ENCODE measurements around the gene PGD.

PGD gene

GRCh38 chr1:10398734-10399443, at the start of gene PGD:
PGD (plus strand) TSS chr1:10399064; CDS start chr1:10399118, 54 bp downstream.
- DNase-seq, result peak; percentile 99

DNA sequence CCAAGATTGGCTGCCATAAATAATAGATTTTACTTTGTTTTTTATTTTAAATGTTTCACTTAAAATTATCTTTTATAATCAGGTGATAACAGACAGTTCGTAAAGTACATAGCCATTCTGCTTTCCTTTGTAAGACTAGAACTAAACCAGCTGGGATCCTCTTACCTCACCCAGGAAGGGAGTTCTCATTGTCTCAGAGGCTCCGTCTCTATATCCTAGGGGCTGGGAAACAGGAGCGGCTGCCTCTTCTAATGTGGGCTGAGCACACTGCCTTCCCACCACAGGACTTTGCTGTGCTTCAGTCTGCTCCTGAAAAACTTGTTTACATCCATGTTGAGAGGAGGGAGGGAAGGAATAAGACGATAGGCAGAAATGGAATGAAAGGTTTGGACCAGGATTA, 45.6 kb upstream of the PGD start:
- DNase-seq, result no peak

DNA sequence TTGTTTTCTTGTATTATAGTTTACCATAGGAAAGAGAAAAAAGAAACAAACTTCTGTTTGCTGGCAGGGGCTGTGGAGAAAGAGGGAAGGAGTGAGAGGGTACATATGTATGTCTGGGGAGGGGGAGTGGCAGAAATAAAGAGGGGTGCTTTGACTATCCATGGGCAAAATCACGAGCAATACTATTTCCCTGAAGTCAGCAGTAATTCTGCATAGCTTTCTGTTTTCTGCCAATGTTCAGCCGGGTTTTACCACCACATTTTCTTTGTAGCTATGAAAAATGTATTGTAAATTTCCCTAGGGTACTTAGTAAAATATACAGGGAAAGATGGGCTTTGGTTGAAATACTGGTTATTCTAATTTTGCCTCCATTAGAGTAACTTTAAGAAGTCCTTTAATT, 45.2 kb upstream of the PGD start:
- DNase-seq, result no peak

DNA sequence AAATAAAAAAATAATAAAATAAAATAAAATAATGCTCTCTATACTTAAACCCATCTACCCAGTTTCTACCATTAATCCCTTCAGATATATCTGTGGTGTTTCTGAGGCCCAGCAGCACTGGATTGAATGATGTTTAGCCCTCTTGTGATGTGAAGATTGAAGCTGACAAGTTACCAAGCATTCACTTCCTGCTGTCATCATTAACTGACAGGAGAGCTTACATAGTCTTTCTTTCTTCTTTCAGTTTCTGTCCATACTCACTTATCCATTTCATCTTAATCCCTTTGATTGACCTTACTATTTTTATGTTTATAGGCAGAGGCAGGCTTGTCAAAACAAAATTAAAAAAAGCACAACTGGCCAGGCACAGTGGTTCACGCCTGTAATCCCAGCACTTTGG, 38.8 kb upstream of the PGD start:
- DNase-seq, result no peak

- no peak for DNase-seq
These were observed 37.3 kb upstream of the PGD start for GRCh38 chr1:10361515-10361914.

DNA sequence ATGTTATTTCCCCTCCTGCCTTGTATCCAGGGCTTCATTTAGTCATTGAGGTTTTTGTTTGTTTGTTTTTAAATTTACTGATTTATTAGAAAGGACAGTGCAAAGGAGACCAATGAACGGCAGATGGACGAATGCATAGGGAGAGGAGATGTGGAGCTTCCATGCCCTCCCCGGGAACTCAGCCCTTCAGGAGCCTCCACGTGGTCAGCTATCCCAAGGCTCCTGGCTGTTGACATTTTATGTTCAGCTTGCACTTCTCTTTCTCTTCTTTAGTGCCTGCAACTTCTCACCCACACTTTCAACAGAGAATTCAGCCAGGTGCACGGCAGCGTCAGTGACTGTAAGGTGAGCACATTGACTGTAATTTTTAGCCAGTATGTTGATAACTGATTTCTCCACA, 30.7 kb upstream of the PGD start:
- DNase-seq, result no peak

DNA sequence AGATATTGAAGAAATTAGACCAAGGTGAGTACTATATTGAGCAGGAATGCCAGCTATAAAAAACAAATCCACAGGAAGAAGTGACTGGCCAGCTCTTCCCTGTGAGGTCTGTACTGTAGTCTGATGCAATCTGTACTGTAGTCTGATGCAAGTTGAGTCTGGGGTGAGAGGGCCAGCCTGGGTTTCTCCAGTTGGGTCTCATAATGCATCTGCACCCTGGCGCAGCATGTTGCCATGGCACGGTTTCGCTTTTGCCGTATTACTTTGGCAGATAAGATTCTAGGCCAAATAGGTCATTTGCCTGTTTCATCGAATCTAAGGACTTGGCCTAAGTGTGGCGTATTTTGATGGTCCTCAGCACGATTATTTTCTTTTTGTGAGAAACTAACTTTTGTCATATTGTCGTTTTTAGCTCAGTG, 24.4 kb upstream of the PGD start:
- DNase-seq, result no peak

DNA sequence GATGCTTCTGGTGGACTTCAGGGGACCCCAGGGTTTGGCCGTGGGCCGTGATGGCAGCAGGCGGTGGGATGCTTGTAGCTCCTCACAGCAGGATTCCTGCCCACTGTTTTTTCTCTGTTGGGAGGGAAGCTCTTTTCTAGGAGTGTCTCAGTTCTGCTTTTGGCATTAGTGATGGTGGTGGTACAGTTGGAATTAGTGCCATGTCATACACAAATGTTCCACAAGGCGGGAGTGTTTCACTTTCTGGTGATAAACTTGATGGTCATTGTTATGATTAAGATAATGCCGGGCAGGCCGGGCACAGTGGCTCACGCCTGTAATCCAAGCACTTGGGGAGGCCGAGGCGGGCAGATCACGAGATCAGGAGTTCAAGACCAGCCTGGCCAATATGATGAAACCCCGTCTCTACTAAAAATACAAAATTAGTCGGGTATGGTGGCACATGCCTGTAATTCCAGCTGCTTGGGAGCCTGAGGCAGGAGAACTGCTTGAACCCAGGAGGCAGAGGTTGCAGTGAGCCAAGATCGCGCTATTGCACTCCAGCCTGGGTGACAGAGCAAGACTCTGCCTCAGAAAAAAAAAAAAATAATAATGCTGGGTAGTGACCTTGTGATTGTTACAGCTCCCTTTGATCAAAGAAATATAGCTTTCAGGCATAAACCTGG, 21.4 kb upstream of the PGD start:
- DNase-seq, result peak; percentile 30

DNA sequence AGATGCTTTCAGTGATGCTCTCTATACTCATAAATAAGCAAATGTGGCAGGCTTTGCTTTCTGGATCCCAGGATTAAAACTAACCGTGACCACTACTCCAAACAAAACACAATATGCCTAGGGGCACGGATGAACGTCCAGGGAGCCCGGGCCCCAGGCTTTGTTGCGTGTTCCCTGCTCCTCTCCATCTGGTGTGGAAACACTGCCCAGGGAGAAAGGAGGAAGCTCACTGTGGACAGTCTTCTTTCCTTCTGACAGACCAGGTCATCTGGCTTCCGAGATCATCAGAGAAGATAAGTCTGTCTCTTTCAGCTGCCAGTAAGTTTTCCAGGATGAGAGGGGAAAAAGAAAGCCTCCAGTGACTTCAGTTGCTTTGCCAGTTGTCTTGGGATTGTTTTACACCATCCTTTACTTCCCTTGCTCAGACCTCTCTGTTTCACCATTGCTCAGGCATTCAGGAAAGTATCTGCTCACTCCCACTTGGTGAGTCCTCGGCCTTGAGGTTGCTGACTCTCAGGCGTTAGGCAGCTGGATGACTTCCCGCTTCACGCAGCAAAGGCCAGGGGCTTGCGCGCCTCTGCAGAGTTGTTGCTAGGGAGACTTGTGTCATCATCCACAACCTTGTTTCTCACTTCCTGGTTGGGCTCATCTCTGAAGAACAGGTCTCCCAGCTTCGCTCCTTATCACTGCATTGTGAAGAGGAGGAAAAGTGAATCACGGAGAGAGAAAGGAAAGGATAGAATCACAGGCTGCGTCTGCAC, 20.6 kb upstream of the PGD start:
- DNase-seq, result no peak

DNA sequence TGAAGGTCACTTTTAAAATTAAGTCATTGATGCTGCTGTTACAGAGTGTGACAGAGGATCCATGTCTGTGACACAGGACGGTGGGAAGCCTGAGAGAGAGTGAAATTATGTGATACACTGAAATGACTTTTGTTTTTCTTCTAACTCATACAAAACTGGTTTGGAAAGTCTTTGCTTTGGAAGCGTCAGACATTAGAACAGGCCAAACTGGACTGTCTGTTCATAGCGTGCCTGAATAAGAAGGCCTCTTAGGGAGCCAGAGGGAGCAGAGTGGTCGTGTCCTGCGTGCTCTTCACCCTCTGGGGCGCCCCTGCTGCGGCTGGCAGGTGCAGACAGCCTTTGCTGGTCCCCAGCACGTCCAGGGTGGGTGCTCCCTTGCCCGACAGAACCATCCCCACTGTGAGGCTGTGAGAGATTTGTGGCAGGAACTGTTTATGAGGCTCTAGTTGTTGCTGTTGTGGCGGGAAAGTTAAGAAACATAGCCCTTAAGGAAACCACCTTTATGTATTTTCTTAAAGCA, 19.7 kb upstream of the PGD start:
- DNase-seq, result no peak

- DNase-seq, result no peak
These were observed 19.2 kb upstream of the PGD start for GRCh38 chr1:10379676-10380075.

GRCh38 chr1:10380594-10381275, 18.1 kb upstream of the PGD start:
- no peak for DNase-seq

- DNase-seq, result no peak
These were observed 15.2 kb upstream of the PGD start for GRCh38 chr1:10383630-10384029.

DNA sequence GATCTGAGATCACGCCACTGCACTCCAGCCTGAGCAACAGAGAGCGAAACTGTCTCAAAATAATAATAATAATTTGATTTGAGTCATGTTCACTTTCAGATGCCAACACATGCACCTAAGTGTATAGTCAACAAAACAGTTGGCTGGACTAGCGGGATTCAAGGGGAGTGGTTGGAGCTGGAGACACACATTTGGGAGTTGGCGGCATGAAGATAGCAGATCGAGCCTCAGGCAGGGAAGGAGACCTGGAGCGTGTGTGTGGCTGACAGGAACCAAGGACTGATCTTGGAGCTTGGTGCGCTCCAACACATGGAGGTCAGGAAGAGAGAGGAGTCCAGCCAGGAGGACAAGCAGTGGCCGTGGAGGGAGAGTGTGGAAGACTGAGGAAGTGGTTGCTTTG, 14.6 kb upstream of the PGD start:
- no peak for DNase-seq

GRCh38 chr1:10386761-10387676, 11.8 kb upstream of the PGD start:
- DNase-seq, result no peak

DNA sequence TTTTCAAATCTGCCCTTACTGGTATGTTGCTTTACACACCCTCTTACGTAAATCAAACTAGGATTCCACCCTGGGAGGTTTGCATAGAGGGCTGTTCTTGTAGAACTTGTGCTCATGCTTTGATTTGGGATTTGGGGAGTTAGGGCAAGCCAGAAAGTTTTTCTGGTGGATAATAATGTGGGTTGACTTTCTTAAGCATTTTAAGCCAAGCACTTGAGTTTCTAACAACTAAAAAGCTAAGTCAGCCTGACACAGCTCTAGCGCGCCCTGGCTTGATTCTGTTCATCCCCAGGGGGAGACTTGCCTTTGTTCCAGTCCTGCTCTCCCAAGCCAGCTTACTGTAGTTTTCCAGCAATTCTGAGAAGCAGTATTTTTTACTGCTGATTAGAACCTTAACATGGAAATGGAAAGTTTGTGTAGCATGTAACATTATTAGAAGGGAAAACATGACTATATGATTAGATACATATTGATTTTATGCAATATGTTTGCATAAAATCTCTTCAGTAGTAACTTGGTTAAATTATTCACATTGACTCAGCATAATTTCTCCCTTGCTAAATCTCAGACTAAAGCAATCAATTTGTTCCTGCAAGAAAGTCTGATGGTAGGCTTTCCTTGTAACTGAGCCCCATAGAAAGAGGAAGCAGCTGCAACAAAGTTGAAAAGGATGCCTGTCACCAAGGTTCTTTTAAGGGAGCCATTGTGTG, 11.0 kb upstream of the PGD start:
- DNase-seq, result no peak

- no peak for DNase-seq
These were observed 10.5 kb upstream of the PGD start for GRCh38 chr1:10388387-10388715.

GRCh38 chr1:10389271-10389973, 9.4 kb upstream of the PGD start:
- DNase-seq, result no peak

DNA sequence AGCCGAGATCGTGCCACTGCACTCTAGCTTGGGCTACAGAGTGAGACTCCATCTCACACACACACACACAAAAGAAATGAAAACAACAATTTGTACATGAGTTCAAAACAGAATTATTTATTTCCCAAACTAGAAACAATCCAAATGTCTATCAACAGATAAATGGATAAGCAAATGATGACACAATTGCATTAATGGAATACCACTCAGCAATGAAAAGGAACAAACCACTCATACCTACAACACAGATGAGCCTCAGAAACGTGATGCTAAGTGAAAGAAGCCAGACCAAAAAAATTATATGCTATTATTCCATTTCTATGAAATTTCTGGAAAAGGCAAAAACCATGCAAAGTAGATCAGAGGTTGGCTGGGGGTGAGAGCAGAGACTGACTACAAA, 2.0 kb upstream of the PGD start:
- no peak for DNase-seq

- DNase-seq, result no peak
These were observed 558 bp upstream of the PGD start for GRCh38 chr1:10398278-10398733.

- no peak for DNase-seq
These were observed 629 bp downstream of the PGD start for GRCh38 chr1:10399444-10399941.
